WTC11 (cell line): ENCODE measurements around the gene AKT2.

ENCODE experiments used
- ARID4B ChIP-seq: sonication (generic); formaldehyde crosslinking; IDR thresholded peaks from 2 replicates; pipeline ENCODE4 v1.8.0; 2023; ENCODE audit warnings: missing genetic modification reagents, mild to moderate bottlenecking, borderline replicate concordance
- ATF1 ChIP-seq: sonication (generic); formaldehyde crosslinking; IDR thresholded peaks from 2 replicates; pipeline ENCODE4 v1.8.1; 2023; ENCODE audit warnings: mild to moderate bottlenecking, moderate library complexity, missing genetic modification reagents
- CTCF ChIP-seq: fragments of 200-600 bp; IDR thresholded peaks from 2 replicates; pipeline ENCODE4 v1.8.0; 2022; ENCODE audit warnings: antibody characterized with exemption
- FOXJ3 ChIP-seq: sonication (generic); formaldehyde crosslinking; IDR thresholded peaks from 2 replicates; pipeline ENCODE4 v1.9.0; 2021; ENCODE audit warnings: missing genetic modification reagents, mild to moderate bottlenecking, borderline replicate concordance
- NFYB ChIP-seq: sonication (generic); formaldehyde crosslinking; conservative IDR thresholded peaks from 2 replicates; pipeline ENCODE4 v1.8.0; 2022; ENCODE audit warnings: low read depth, missing genetic modification reagents
- NR3C1 ChIP-seq: sonication (generic); formaldehyde crosslinking; conservative IDR thresholded peaks from 2 replicates; pipeline ENCODE4 v1.8.1; 2023; ENCODE audit warnings: low read depth, mild to moderate bottlenecking, missing genetic modification reagents
- RELA ChIP-seq: sonication (generic); formaldehyde crosslinking; IDR thresholded peaks from 2 replicates; pipeline ENCODE4 v1.8.1; 2022; ENCODE audit warnings: missing genetic modification reagents, mild to moderate bottlenecking, borderline replicate concordance
- SMAD3 ChIP-seq: sonication (generic); formaldehyde crosslinking; IDR thresholded peaks from 2 replicates; pipeline ENCODE4 v1.8.0; 2022; ENCODE audit warnings: missing genetic modification reagents, mild to moderate bottlenecking, borderline replicate concordance
- ZNF138 ChIP-seq: sonication (generic); formaldehyde crosslinking; conservative IDR thresholded peaks from 2 replicates; pipeline ENCODE4 v1.8.1; 2022; ENCODE audit warnings: mild to moderate bottlenecking, moderate library complexity, missing genetic modification reagents
- ZNF512 ChIP-seq: sonication (generic); formaldehyde crosslinking; IDR thresholded peaks from 2 replicates; pipeline ENCODE4 v1.8.1; 2022; ENCODE audit warnings: missing genetic modification reagents, borderline replicate concordance

- TF ChIP-seq CTCF, result no peak
- TF ChIP-seq ZNF138 (CRISPR knock-in tag), result no peak
- TF ChIP-seq ZNF512, result no peak
- TF ChIP-seq SMAD3 (CRISPR knock-in tag), result no peak
- no peak for TF ChIP-seq NR3C1 (CRISPR knock-in tag)
- no peak for TF ChIP-seq NFYB (CRISPR knock-in tag)
- no peak for TF ChIP-seq ARID4B (CRISPR knock-in tag)
- TF ChIP-seq ATF1 (CRISPR knock-in tag), result no peak
- no peak for TF ChIP-seq RELA (CRISPR knock-in tag)
- no peak for TF ChIP-seq FOXJ3 (CRISPR knock-in tag)
These were observed 35.9 kb upstream of the AKT2 start for GRCh38 chr19:40321076-40321475.
